ENCODE measurements around the gene APOBR.
A peak's percentile ranks its signal among the peaks of the same experiment; 100 is the strongest.
"Not testable (repeated sequence)": the region's sequence is repeated elsewhere in the genome, so short reads cannot be mapped to it uniquely, and the experiment has no call there.

Gene APOBR

GRCh38 chr16:28526201-28527099 lies 32.0 kb downstream of the APOBR start:
- no peak for DNase-seq (ENCODE audit: low spot score)

- DNase-seq (ENCODE audit: low spot score), result not testable (repeated sequence)
These were observed 32.8 kb downstream of the APOBR start for GRCh38 chr16:28527100-28527785.

GRCh38 chr16:28527985-28528384 lies 33.5 kb downstream of the APOBR start:
- no peak for DNase-seq (ENCODE audit: low spot score)

- DNase-seq (ENCODE audit: low spot score), result no peak
These were observed 34.0 kb downstream of the APOBR start for GRCh38 chr16:28528463-28528867.

GRCh38 chr16:28529124-28529523 lies 34.7 kb downstream of the APOBR start:
- no peak for DNase-seq (ENCODE audit: low spot score)

- DNase-seq (ENCODE audit: low spot score), result peak; percentile 85
These were observed 37.6 kb downstream of the APOBR start for GRCh38 chr16:28531777-28532744.

- no peak for DNase-seq (ENCODE audit: low spot score)
These were observed 38.7 kb downstream of the APOBR start for GRCh38 chr16:28532940-28533647.

GRCh38 chr16:28534542-28535373 lies 40.3 kb downstream of the APOBR start:
- no peak for DNase-seq (ENCODE audit: low spot score)

- DNase-seq (ENCODE audit: low spot score), result no peak
These were observed 42.6 kb downstream of the APOBR start for GRCh38 chr16:28537076-28537475.

GRCh38 chr16:28537964-28538732 lies 43.7 kb downstream of the APOBR start:
- no peak for DNase-seq (ENCODE audit: low spot score)

GRCh38 chr16:28538733-28539596 lies 44.5 kb downstream of the APOBR start, which contains the start of gene NUPR1:
Gene NUPR1, minus strand, starts transcription at chr16:28538974. Its CDS starts 67 bp downstream, at chr16:28538907.
- DNase-seq (ENCODE audit: low spot score), result no peak

- DNase-seq (ENCODE audit: low spot score), result no peak
These were observed 45.9 kb downstream of the APOBR start for GRCh38 chr16:28540346-28540745.

- no peak for DNase-seq (ENCODE audit: low spot score)
These were observed 48.2 kb downstream of the APOBR start for GRCh38 chr16:28542646-28543045.

GRCh38 chr16:28543072-28543471 lies 48.6 kb downstream of the APOBR start:
- no peak for DNase-seq (ENCODE audit: low spot score)

- no peak for DNase-seq (ENCODE audit: low spot score)
These were observed 50.6 kb downstream of the APOBR start for GRCh38 chr16:28544998-28545397.

- DNase-seq (ENCODE audit: low spot score), result not testable (repeated sequence)
These were observed 51.5 kb downstream of the APOBR start for GRCh38 chr16:28545964-28546363.

GRCh38 chr16:28546626-28547025 lies 52.2 kb downstream of the APOBR start:
- DNase-seq (ENCODE audit: low spot score), result no peak

- no peak for DNase-seq (ENCODE audit: low spot score)
These were observed 53.9 kb downstream of the APOBR start for GRCh38 chr16:28548306-28548802.
